ENCODE measurements around the gene ATP10A. TPM values are rescaled to one million over a fixed set of nuclear protein-coding genes. Genes with fewer than 3 reads are reported as not detected.

The ATP10A gene
- total RNA-seq, 1 donor from 2014 or later, result not detected

DNA sequence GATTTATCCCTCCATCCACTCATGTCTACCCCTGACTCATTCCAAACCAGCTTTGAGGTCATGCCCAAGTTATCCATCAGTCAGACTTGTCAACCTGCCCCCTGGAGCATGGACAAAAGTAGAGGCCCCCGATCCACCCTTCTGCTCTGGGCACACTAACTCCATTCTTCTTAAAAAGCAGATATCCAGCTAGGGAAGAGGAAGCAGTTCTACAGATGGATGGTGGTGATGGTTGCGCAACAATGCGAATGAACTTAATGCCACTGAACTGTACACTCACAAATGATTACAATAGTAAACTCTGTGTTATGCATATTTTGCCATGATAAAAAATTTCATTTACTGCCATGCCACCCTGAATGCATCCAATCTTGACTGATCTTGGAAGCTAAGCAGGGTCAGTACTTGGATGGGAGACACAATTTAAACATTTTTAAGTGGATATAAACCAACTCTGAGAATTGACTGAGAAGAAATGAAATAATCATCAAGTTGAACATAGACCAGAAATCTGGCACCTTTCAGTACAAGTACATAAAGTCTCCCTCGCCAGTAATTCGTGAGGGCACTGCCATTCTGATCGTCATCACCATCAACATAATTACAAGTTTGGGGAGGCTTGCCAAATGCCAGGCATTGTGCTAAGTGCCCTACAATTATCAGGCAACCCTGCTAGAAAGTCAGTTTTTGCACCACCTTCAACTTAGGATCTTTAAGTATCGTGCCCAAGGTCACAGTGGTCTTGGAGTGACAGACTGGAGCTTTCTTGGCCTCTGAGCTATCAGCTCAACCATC lies 124.8 kb downstream of the ATP10A start:
- ChIA-PET CTCF (no interaction called here), POLR2A (no interaction called here)
- H3K4me1 Mint-ChIP-seq, result peaks cover 20% of the 10 kb centered on the region
- no peak for ATAC-seq (ENCODE audit: low read depth)
- H3K9me3 Mint-ChIP-seq, result no peaks in the 10 kb centered on the region
- H3K4me3 Mint-ChIP-seq, result no peak overlapping the region
- no peak for DNase-seq
- intact Hi-C loops (cut with micrococcal nuclease), result no loop called here
- TF ChIP-seq, protein P1, sequence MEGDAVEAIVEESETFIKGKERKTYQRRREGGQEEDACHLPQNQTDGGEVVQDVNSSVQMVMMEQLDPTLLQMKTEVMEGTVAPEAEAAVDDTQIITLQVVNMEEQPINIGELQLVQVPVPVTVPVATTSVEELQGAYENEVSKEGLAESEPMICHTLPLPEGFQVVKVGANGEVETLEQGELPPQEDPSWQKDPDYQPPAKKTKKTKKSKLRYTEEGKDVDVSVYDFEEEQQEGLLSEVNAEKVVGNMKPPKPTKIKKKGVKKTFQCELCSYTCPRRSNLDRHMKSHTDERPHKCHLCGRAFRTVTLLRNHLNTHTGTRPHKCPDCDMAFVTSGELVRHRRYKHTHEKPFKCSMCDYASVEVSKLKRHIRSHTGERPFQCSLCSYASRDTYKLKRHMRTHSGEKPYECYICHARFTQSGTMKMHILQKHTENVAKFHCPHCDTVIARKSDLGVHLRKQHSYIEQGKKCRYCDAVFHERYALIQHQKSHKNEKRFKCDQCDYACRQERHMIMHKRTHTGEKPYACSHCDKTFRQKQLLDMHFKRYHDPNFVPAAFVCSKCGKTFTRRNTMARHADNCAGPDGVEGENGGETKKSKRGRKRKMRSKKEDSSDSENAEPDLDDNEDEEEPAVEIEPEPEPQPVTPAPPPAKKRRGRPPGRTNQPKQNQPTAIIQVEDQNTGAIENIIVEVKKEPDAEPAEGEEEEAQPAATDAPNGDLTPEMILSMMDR (IDR thresholded peaks at IDR 0.05), result no peak
- H3K36me3 Mint-ChIP-seq (ENCODE audit: low read depth), result no peaks in the 10 kb centered on the region
- H3K27ac Mint-ChIP-seq, result no peak overlapping the region
- peaks cover 37% of the 10 kb centered on the region for H3K27me3 Mint-ChIP-seq

DNA sequence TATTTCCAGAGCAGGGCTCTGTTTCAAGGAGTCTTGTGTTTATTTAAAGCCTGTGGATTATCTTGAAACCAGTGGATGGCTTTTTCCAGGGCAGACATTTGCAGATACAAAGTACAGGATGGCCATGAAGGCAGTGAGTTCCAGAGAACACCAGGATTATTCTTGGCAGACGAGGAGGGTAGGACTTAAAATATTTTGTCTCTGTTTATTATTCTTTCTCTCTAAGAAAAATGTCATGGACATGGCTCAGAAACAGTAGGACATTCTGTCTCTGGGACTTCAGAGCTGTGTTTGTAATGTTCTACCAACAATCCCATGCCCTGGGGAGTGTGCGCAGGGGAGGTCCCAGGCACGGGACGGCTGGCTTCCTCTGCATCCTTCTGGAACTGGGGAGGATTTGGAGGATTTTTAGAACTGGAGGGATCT lies 125.9 kb downstream of the ATP10A start:
- no peak overlapping the region for H3K27ac Mint-ChIP-seq
- DNase-seq (no peak), ATAC-seq (ENCODE audit: low read depth) (no peak)
- POLR2A ChIA-PET, result no interaction called here
- TF ChIP-seq, protein P1 (IDR thresholded peaks at IDR 0.05), result no peak
- H3K27me3 Mint-ChIP-seq, result peaks cover 29% of the 10 kb centered on the region
- H3K9me3 Mint-ChIP-seq, result no peaks in the 10 kb centered on the region
- intact Hi-C loops (cut with micrococcal nuclease), result no loop called here
- H3K4me1 Mint-ChIP-seq, result peaks cover 20% of the 10 kb centered on the region
- no peaks in the 10 kb centered on the region for H3K36me3 Mint-ChIP-seq (ENCODE audit: low read depth)
- no peak overlapping the region for H3K4me3 Mint-ChIP-seq
- CTCF ChIA-PET, result interaction anchor here (1.6 kb wide), 1 partner anchor 197 kb away, joined by 3 read pairs; no protein-coding TSS in a partner anchor

DNA sequence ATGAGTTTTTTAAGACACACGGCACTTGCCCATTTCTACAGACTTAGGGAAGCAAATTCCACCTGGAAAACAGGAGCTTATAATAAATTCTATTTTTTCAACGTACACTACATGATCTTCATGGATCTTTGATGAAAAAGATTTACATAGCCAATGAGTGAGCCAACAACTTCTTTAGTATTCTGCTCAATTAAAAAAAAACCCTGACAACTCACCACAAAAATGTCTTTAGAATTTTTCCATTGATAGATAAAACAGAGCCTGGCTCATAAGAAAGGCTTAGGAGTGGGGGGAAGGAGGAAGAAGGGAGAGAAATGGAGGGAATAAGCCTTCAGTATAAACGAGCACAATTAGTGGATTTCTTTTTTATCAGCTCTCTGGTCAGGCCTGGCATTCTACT lies 126.7 kb downstream of the ATP10A start:
- Mint-ChIP-seq H3K27me3 (peaks cover 29% of the 10 kb centered on the region), H3K4me1 (peaks cover 20% of the 10 kb centered on the region), H3K27ac (no peak overlapping the region), H3K36me3 (ENCODE audit: low read depth) (no peaks in the 10 kb centered on the region), H3K4me3 (no peak overlapping the region), H3K9me3 (no peaks in the 10 kb centered on the region)
- intact Hi-C loops (cut with micrococcal nuclease), result no loop called here
- ChIA-PET POLR2A (no interaction called here), CTCF (interaction anchor here (1.6 kb wide), 1 partner anchor 197 kb away, joined by 3 read pairs; no protein-coding TSS in a partner anchor)
- DNase-seq (no peak), ATAC-seq (ENCODE audit: low read depth) (no peak)
- TF ChIP-seq, protein P1 (IDR thresholded peaks at IDR 0.05), result no peak

DNA sequence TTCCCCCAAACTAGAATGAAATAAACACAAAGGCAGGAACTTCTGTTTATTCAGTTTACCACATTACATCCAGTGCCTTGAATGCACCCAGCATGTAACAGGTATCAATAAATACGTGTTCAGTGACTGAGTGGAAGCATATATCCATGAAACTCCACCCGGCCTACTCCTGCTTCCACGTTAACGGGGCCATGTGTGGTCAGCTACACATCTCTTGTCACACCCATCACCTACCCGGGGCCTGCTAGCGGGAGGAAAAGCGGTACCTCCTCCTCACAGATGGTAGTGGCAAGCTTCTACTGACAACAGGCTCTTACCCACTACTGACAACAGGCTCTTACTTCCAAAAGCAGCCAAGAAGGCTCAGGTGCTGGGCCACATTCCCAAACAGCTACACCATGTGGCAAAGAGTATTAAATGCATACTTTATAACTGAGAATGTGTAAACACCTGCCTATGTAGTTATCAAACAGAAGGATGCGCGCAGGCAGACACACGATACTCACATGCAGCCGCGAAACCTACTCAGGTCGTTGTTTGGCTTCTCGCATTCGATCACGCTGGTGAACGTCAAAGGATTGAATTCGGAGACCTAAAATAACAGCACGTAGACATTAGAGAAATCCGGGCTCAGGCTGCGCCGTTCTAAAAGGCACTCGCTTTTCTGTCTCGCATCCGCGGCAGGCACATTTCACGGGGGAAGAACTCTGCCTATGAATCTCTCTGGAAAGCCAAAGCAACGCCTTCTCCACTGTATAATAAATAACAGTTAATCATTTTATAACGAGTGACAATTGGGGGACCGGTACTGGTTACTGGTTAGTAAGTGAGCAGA lies 127.4 kb downstream of the ATP10A start:
- DNase-seq (no peak), ATAC-seq (ENCODE audit: low read depth) (no peak)
- H3K4me3 Mint-ChIP-seq, result no peak overlapping the region
- intact Hi-C loops (cut with micrococcal nuclease), result no loop called here
- H3K36me3 Mint-ChIP-seq (ENCODE audit: low read depth), result no peaks in the 10 kb centered on the region
- H3K27ac Mint-ChIP-seq, result no peak overlapping the region
- TF ChIP-seq, protein P1 (IDR thresholded peaks at IDR 0.05), result no peak
- H3K9me3 Mint-ChIP-seq, result no peaks in the 10 kb centered on the region
- H3K27me3 Mint-ChIP-seq, result peaks cover 29% of the 10 kb centered on the region
- peaks cover 14% of the 10 kb centered on the region for H3K4me1 Mint-ChIP-seq
- CTCF ChIA-PET, result no interaction called here
- POLR2A ChIA-PET, result no interaction called here

All from activated B cell treated with CpG ODN at 0.5 μM for 24 hours (primary cell).